ENCODE results near the gene TSPAN6. TPM values are rescaled to one million over a fixed set of nuclear protein-coding genes. Genes with fewer than 3 reads are reported as not detected.

TSPAN6 gene
- polyA plus RNA-seq, 3 donors: 149 to 158 (median 150) TPM

DNA sequence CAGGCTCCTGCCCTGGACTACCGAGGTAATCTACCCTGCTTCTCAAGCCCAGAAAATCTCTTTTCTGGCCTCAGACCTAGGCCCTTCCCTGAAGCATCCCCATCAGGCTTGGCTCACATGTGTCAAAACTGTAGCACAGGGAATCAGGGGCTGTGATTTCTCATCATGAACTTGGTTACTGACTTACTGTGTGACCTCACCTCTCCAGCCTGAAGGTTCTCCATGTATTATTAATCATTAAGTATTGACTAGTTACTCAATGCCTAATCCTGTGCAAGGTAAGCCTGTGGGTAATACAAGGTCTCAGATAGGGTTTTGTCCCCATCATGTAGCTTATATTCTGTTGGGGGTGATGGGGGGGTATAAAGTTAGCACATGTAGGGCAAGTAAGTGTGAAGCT lies 14.2 kb upstream of the TSPAN6 start:
- DNase-seq: no peak

DNA sequence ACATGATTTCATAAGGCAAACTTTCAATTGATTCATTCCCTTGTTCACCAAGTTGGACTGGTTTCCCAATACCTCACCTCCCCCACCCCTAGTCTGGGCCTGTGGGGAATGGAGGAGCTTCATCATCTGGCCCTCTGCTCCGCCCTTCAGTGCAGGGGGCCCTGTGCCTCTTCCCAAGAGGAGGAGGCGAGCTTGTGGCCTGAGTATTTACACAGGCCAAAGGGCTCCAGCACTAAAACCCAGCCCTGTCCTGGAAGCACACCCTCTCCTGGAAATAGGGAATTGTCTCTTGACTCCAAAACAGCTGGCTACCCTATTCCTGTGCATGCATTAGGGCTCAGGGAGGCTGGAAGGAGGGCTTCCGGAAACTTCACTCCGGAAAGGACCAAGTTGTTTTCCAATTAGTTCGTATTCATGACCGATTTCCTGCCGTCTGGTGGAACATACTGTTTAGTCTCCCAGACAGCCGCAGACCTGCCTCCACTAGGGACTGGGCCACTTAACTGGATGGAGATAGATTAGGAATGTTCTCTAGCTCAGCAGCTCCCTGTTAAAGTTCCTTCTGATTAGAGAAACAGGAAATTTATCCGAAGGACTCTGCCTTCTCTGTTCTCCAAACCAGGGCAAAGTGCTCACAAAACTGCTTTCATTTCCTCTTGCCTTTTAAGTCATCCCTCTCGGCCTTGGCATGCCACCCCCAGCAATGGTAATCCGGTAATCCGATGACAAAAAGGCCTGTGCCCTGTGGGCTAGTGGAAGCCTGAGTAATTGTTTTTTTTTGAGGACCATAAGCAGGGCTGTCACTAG lies 13.1 kb upstream of the TSPAN6 start:
- no peak for DNase-seq

GRCh38 chrX:100648458-100649417 lies 12.1 kb upstream of the TSPAN6 start:
- DNase-seq: no peak

- DNase-seq: no peak
Observed at GRCh38 chrX:100647739-100648138, 11.1 kb upstream of the TSPAN6 start.

GRCh38 chrX:100647095-100647494 lies 10.5 kb upstream of the TSPAN6 start:
- no peak for DNase-seq

- no peak for DNase-seq
Observed at GRCh38 chrX:100645106-100645505, 8.5 kb upstream of the TSPAN6 start.

GRCh38 chrX:100643956-100644860 lies 7.6 kb upstream of the TSPAN6 start, which contains the start of gene SRPX2:
TSS of gene SRPX2 (plus strand) at chrX:100644199. CDS start at chrX:100646323, 2,124 bp downstream.
- no peak for DNase-seq

DNA sequence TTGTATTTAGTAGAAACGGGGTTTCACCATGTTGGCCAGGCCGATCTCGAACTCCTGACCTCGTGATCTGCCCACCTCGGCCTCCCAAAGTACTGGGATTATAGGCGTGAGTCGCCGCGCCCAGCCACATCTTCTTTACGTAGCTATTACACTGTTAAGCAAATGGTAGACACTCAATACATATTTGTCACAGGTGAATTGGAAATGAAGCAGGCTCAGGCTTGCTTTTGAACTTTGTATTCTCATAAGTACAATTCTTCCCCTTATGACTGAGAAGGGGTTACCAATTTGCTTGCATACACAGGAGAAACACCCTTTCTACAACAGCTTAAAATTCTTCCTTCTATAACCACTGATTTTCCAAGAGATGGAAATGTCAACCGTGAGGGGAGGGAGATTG lies 6.6 kb upstream of the TSPAN6 start:
- DNase-seq: no peak

GRCh38 chrX:100642290-100642689 lies 5.7 kb upstream of the TSPAN6 start:
- no peak for DNase-seq

DNA sequence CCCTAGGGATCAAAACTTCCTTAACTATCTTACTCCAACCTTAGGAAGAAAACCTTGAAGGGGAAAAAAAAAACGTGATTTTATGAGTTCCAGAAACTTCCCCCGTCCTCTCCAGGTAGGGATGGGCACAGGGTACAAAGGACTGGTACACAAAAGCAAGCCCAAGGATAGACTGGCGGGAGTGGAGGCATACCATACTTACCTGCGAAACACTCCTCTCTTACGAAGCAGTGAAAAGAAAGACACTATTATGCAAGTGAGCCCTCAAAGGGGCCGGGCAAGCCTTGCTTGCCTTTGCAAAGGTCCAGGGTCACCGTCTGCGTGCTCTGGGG lies 651 bp downstream of the TSPAN6 start:
- no peak for DNase-seq

DNA sequence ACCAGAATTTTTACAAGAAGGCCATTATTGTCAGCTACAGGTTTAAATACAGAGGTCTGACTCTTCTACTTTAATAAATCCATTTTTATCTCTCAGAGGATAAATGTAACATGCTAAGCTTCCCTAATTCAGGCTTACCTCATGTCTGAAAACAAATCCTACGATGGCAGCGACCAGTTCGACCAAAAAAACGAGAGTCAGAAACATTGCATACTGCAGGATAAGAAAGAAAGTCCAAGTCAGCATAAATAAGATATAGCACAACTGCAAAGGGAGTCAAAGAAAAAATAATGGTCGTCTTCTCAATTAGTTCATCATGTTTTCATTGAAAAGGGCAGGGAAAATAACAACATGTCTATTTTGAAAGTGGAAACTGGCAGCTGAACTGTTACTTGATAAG lies 1.6 kb downstream of the TSPAN6 start:
- DNase-seq: no peak

- no peak for DNase-seq
Observed at GRCh38 chrX:100625985-100626491, 10.6 kb downstream of the TSPAN6 start.

DNA sequence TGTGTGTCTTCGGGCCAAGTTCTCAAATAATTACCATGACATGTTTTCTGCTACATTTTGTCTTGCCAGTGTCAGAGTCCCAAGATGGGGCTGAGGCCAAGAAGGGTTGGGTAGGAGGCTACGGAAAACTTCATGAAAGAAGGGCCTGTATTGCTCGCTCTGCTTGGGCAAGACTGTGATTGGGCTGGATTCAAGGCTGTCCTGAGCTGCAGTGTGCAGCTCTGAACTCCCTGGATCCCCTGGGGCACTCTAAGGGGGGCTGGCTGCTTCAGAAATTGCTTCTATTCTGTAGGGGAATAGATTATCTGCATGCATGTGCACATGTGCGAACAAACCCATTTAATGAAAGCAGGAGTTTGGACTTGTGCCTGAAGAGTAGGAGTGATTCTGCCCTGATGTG lies 13.6 kb downstream of the TSPAN6 start:
- DNase-seq: no peak

DNA sequence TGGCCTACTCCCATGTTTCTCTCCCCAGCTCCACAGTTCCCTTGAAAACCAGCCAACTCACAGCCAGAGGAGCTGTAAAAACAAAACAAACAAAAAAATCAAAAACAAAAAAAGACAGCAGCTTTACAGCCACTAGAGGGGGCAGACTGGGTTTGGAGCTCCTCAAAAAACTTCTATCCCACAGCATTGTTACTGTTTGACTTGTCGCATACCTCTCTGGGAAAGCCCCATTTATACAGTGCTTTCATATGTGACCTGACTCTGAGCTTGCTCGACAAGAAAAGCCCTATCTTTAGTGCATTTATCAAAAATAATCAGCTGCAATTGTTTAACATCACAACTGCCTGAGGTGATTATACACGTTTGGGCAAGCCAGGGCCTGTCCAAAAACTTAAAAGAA lies 21.6 kb downstream of the TSPAN6 start:
- no peak for DNase-seq

DNA sequence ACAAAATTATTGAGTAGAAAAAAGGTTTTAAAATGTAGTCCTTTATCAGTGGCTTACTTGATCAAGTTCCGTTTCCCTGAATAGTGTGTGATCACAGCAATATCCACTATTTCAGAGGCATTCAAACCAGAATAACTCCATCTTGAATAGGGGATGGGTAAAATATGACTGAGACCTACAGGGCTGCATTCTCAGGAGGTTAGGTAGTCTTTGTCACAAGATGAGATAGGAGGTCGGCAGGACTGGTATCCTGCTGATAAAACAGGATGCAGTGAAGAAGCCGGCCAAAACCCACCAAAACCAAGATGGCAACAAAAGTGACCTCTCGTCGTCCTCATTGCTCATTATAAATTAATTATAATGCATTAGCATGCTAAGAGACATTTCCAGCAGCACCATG lies 24.7 kb downstream of the TSPAN6 start:
- DNase-seq: no peak

- no peak for DNase-seq
Observed at GRCh38 chrX:100609591-100609990, 27.0 kb downstream of the TSPAN6 start.

DNA sequence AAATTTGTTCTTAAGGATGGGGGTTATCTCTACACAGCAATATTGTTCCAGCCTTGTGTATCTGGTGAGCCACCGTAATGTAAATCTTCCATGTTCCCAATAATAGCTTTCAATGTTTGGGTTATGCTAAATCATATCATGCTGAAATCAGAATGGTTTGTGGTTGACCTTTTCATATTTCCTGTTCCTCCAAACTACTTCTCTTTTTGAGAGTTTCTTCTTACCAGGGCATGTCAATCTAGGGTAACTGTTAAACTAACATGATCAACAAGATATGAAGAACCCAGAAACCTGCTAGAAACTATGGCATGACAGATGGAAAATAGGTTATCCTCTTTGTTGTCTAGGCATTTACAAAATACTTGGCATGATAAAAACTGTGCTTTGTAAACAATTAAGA lies 29.9 kb downstream of the TSPAN6 start:
- no peak for DNase-seq

DNA sequence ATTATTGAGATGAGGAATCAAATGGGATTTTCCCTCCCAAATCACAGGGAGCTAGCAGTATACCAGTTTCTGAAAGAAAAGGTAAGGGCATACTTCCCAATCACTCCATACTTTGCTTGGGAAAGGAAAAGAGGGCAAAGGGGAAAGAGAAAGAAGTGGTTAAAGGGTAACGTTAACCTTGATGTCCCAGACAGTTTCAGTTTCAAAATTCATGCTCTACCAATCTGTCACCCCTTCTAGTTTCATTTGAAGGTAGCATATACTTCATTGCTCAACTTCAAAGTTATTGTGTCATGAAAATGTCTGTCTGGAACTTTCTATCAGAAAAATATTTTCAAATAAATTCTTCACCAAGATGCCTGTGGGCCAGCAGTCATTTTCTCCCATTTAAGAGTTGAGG lies 35.8 kb downstream of the TSPAN6 start:
- no peak for DNase-seq

DNA sequence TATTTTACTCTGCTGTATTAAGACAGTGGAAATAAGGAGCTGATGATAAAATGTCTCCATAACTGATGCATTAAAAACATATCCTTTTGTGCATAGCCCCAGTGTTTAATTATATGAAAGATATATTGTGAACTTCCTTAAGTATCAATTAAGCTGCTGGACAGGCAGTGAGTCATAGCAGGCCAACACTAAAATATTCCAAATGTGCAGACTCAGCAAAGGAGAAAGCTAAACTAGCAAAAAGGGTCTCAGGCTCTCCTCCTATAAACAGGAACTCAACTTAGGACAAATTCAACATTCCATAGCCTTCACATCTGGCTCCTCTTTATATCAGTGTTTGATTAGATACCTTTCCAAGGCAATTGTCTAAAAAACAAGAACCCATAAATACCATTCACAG lies 36.3 kb downstream of the TSPAN6 start:
- no peak for DNase-seq

DNA sequence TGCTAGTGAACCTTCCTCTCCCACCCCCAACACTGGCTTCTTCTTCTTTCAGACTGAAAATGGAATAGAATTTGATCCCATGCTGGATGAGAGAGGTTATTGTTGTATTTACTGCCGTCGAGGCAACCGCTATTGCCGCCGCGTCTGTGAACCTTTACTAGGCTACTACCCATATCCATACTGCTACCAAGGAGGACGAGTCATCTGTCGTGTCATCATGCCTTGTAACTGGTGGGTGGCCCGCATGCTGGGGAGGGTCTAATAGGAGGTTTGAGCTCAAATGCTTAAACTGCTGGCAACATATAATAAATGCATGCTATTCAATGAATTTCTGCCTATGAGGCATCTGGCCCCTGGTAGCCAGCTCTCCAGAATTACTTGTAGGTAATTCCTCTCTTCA lies 37.1 kb downstream of the TSPAN6 start:
- DNase-seq: no peak

- DNase-seq: no peak
Observed at GRCh38 chrX:100596601-100597000, 40.0 kb downstream of the TSPAN6 start.

- no peak for DNase-seq
Observed at GRCh38 chrX:100593581-100593980, 43.0 kb downstream of the TSPAN6 start.
